Activated B cell treated with CpG ODN at 0.5 μM for 24 hours (primary cell): ENCODE measurements around the gene SLIT3. TPM values are rescaled to one million over a fixed set of nuclear protein-coding genes. Genes with fewer than 3 reads are reported as not detected.

Source experiments
- ATAC-seq: fragments of 200-7000 bp; cut with Tn5 transposase; one replicate; pipeline ENCODE4 v1.10.0; 2021; ENCODE audit warnings: low read depth, mild to moderate bottlenecking, moderate library complexity
- CTCF ChIA-PET: fragments of 350-600 bp; sonication (Branson Sonifier 250); formaldehyde crosslinking; loops from one replicate; lab custom pipeline; 2021; ENCODE audit warnings: antibody characterized with exemption; lab: Charles Lee
- POLR2A ChIA-PET: fragments of 350-600 bp; sonication (Branson Sonifier 250); formaldehyde crosslinking; loops from one replicate; lab custom pipeline; 2021; ENCODE audit warnings: antibody characterized with exemption; lab: Charles Lee
- DNase-seq: peaks from one replicate; pipeline ENCODE4 v3.0.0; 2022
- H3K27ac Mint-ChIP-seq: one replicate; pipeline ENCODE4 v1.8.0; 2020; ENCODE audit warnings: mixed read lengths
- H3K27me3 Mint-ChIP-seq: one replicate; pipeline ENCODE4 v1.8.0; 2021; ENCODE audit warnings: mixed read lengths
- H3K36me3 Mint-ChIP-seq: one replicate; pipeline ENCODE4 v1.8.0; 2021; ENCODE audit warnings: low read depth, mixed read lengths
- H3K4me1 Mint-ChIP-seq: one replicate; pipeline ENCODE4 v1.8.0; 2021; ENCODE audit warnings: mixed read lengths
- H3K4me3 Mint-ChIP-seq: one replicate; pipeline ENCODE4 v1.8.0; 2020; ENCODE audit warnings: mild to moderate bottlenecking, mixed read lengths
- H3K9me3 Mint-ChIP-seq: one replicate; pipeline ENCODE4 v1.8.0; 2020; ENCODE audit warnings: mixed read lengths
- intact Hi-C: fragments of 100-400 bp; cut with micrococcal nuclease; formaldehyde crosslinking; loops from one replicate; pipeline ENCODE4 v1.15.1; 2024
- total RNA-seq: library from RNA; stranded (reverse); gene quantifications from 2 replicates; pipeline ENCODE4 v1.2.3, GENCODE V29; 2022
- TF ChIP-seq, protein P1 (sequence below): fragments of 200-600 bp; IDR thresholded peaks from one replicate; pipeline ENCODE4 v1.8.0; 2022; ENCODE audit warnings: antibody characterized with exemption, mild to moderate bottlenecking

Gene SLIT3
- total RNA-seq, 1 donor from 2014 or later, result not detected

DNA sequence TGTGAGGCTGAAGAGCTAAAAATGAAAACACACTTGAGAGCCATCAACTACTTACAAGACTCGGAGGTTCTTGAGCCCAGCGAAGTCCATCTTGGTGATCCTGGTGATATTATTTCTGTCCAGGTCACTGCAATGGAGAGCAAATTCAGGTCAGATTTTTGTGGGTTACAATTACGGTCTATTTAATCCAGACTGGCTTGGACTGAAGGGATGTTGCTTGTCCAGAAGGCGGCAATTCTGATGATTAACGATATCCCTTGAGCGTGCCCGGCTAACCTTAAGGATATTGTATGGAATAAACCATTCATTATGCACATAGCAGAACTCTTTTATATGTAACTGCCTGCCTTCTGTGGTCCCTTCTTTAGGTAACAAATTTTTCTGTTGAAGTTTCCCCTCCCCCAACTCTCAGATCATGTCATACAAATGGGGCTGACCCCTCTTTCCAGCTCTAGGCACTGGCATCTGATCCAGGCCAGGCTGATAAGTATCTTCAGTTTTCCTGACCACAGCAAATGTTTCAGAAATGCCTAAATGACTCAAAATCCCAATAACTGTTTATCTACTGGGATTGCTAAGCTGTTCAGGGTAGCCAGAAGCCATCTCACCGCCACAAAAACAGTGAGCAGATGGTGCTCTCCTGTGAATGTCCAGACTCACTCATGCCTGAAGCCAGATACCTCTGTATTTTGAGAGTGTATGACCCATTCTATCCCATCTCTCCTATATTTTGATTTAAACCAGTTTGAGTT lies 49.4 kb downstream of the SLIT3 start:
- TF ChIP-seq, protein P1, sequence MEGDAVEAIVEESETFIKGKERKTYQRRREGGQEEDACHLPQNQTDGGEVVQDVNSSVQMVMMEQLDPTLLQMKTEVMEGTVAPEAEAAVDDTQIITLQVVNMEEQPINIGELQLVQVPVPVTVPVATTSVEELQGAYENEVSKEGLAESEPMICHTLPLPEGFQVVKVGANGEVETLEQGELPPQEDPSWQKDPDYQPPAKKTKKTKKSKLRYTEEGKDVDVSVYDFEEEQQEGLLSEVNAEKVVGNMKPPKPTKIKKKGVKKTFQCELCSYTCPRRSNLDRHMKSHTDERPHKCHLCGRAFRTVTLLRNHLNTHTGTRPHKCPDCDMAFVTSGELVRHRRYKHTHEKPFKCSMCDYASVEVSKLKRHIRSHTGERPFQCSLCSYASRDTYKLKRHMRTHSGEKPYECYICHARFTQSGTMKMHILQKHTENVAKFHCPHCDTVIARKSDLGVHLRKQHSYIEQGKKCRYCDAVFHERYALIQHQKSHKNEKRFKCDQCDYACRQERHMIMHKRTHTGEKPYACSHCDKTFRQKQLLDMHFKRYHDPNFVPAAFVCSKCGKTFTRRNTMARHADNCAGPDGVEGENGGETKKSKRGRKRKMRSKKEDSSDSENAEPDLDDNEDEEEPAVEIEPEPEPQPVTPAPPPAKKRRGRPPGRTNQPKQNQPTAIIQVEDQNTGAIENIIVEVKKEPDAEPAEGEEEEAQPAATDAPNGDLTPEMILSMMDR, result no peak
- DNase-seq (no peak), ATAC-seq (no peak)
- no peak overlapping the region for H3K4me3 Mint-ChIP-seq
- ChIA-PET CTCF (no interaction called here), POLR2A (no interaction called here)
- no peak overlapping the region for H3K27ac Mint-ChIP-seq
- no peaks in the 10 kb centered on the region for H3K9me3 Mint-ChIP-seq
- H3K27me3 Mint-ChIP-seq, result peaks cover 3% of the 10 kb centered on the region
- no peaks in the 10 kb centered on the region for H3K4me1 Mint-ChIP-seq
- intact Hi-C loops, result no loop called here
- no peaks in the 10 kb centered on the region for H3K36me3 Mint-ChIP-seq

DNA sequence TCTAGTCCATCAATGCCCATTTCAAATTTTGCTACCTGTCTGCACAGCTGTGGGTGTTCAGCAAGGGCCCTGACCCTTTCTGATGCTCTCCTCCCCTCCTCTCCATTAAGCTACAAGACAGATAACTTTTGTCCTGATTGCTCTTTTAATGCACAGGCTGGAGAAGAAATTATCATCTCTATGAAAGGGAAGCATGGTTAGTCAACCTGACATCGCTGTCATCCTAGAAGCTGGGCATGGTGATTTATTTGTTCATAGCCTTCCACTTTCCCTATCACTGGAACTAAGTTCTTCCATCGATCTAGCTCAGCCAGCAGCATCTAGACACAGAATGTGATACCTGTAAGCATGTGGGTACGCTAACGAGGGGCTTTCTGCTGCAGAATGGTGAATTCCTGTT lies 50.1 kb downstream of the SLIT3 start:
- Mint-ChIP-seq H3K4me1 (no peaks in the 10 kb centered on the region), H3K27me3 (peaks cover 7% of the 10 kb centered on the region), H3K36me3 (no peaks in the 10 kb centered on the region), H3K4me3 (no peak overlapping the region), H3K27ac (no peak overlapping the region), H3K9me3 (no peaks in the 10 kb centered on the region)
- CTCF ChIA-PET, result no interaction called here
- POLR2A ChIA-PET, result no interaction called here
- intact Hi-C loops, result no loop called here
- DNase-seq (no peak), ATAC-seq (no peak)
- TF ChIP-seq, protein P1, result no peak

GRCh38 chr5:169248996-169249395 lies 51.9 kb downstream of the SLIT3 start:
- Mint-ChIP-seq H3K27ac (no peak overlapping the region), H3K36me3 (no peaks in the 10 kb centered on the region), H3K9me3 (no peaks in the 10 kb centered on the region), H3K4me3 (no peak overlapping the region), H3K27me3 (peaks cover 7% of the 10 kb centered on the region), H3K4me1 (no peaks in the 10 kb centered on the region)
- ChIA-PET CTCF (no interaction called here), POLR2A (no interaction called here)
- no peak for DNase-seq
- intact Hi-C loops, result no loop called here
- no peak for ATAC-seq
- TF ChIP-seq, protein P1, result no peak

DNA sequence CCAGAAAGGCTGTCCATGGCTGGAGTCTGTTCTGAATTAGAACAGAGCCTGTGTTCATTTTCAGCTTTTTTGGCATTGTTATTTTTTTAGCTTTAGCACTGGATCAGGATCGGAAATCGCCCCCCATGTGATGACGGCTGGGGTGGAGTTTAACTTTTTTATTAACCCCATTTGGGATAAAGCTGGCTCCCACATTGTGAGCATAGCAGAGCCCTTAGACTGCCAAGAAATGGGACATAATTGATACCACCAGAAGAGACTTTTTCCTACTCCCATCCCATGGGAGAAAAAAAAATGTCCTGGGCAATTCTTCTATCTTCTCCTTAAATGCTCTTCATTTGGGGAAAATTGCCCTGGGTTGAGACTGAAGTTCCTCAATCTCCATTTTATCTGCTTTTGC lies 52.4 kb downstream of the SLIT3 start:
- H3K9me3 Mint-ChIP-seq, result no peaks in the 10 kb centered on the region
- intact Hi-C loops, result no loop called here
- H3K27ac Mint-ChIP-seq, result no peak overlapping the region
- H3K4me1 Mint-ChIP-seq, result no peaks in the 10 kb centered on the region
- no peak for DNase-seq
- CTCF ChIA-PET, result no interaction called here
- H3K27me3 Mint-ChIP-seq, result peaks cover 7% of the 10 kb centered on the region
- H3K4me3 Mint-ChIP-seq, result no peak overlapping the region
- H3K36me3 Mint-ChIP-seq, result no peaks in the 10 kb centered on the region
- TF ChIP-seq, protein P1, result no peak
- ATAC-seq, result no peak
- POLR2A ChIA-PET, result no interaction called here

GRCh38 chr5:169244812-169245211 lies 56.1 kb downstream of the SLIT3 start:
- Mint-ChIP-seq H3K4me1 (no peaks in the 10 kb centered on the region), H3K27ac (no peak overlapping the region), H3K27me3 (peaks cover 7% of the 10 kb centered on the region), H3K36me3 (no peaks in the 10 kb centered on the region), H3K9me3 (peaks cover 4% of the 10 kb centered on the region), H3K4me3 (no peak overlapping the region)
- DNase-seq (no peak), ATAC-seq (no peak)
- CTCF ChIA-PET, result no interaction called here
- intact Hi-C loops, result no loop called here
- POLR2A ChIA-PET, result no interaction called here
- TF ChIP-seq, protein P1, result no peak
